B cell (primary cell): ENCODE data around the gene TRPM2. TPM values are rescaled to one million over a fixed set of nuclear protein-coding genes. Genes with fewer than 3 reads are reported as not detected.

Experiments
- ATAC-seq: fragments of 200-7000 bp; cut with Tn5 transposase; one replicate; pipeline ENCODE4 v1.10.0; 2021; ENCODE audit warnings: low read depth, mild to moderate bottlenecking, moderate number of reproducible peaks, moderate library complexity
- CTCF ChIA-PET: fragments of 350-600 bp; sonication (Branson Sonifier 250); formaldehyde crosslinking; loops from one replicate; lab custom pipeline; 2021; ENCODE audit warnings: antibody characterized with exemption, inconsistent platforms; lab: Charles Lee
- POLR2A ChIA-PET: fragments of 350-600 bp; sonication (Branson Sonifier 250); formaldehyde crosslinking; loops from one replicate; lab custom pipeline; 2021; ENCODE audit warnings: antibody characterized with exemption; lab: Charles Lee
- DNase-seq: peaks from one replicate; pipeline ENCODE4 v3.0.0; 2013
- H2AFZ ChIP-seq: 2 replicates; pipeline ENCODE4 v1.6.1; 2012; ENCODE audit warnings: mild to moderate bottlenecking, low read depth, low read length; ENCODE audit not compliant: insufficient read depth, poor library complexity, severe bottlenecking
- H3K27ac ChIP-seq, 2 donors: 1 replicate in 1 of 2; 2 replicates in 1 of 2; pipeline ENCODE4 v1.5.1; 2012 to 2013; ENCODE audit warnings: low read length in 2 of 2, mild to moderate bottlenecking in 2 of 2, moderate library complexity in 1 of 2
- H3K27me3 ChIP-seq, 4 experiments: fragments of 200-600 bp in 1 of 4; sonication (generic) in 1 of 4; replicated peaks in 1 of 4; 1 replicate in 2 of 4; 2 replicates in 2 of 4; pipeline versions ENCODE4 v1.6.1 to v1.7.0; 2013 to 2016; ENCODE audit warnings: low read length in 3 of 4, mild to moderate bottlenecking in 2 of 4, mixed read lengths in 1 of 4, moderate library complexity in 1 of 4; ENCODE audit not compliant: insufficient read depth in 4 of 4, control insufficient read depth in 3 of 4; ENCODE audit errors: control extremely low read depth in 1 of 4
- H3K36me3 ChIP-seq, 2 experiments: replicated peaks in 1 of 2; 1 replicate in 1 of 2; 2 replicates in 1 of 2; pipeline versions ENCODE4 v1.6.1 to v1.7.1; 2013; ENCODE audit warnings: low read length in 1 of 2; ENCODE audit not compliant: insufficient read depth in 2 of 2, control insufficient read depth in 1 of 2; ENCODE audit errors: control extremely low read depth in 1 of 2, extremely low read depth in 1 of 2
- H3K4me1 ChIP-seq, 2 donors: fragments of 200-600 bp in 1 of 2; sonication (generic) in 1 of 2; 1 replicate in 1 of 2; 2 replicates in 1 of 2; pipeline versions ENCODE4 v1.5.1 to v1.6.1; 2013 to 2017; ENCODE audit warnings: low read length in 2 of 2; ENCODE audit not compliant: control insufficient read depth in 2 of 2, insufficient read depth in 2 of 2
- H3K4me2 ChIP-seq: replicated peaks from 2 replicates; pipeline ENCODE3; 2012; ENCODE audit warnings: mild to moderate bottlenecking, low read depth, low read length; ENCODE audit not compliant: poor library complexity, severe bottlenecking
- H3K4me3 ChIP-seq, 5 experiments: fragments of 200-600 bp in 1 of 5; sonication (generic) in 1 of 5; 1 replicate in 3 of 5; 2 replicates in 2 of 5; pipeline versions ENCODE4 v1.5.1 to v1.7.0; 2011 to 2016; ENCODE audit warnings: low read length in 4 of 5, mild to moderate bottlenecking in 4 of 5, low read depth in 2 of 5, control low read depth in 1 of 5, moderate library complexity in 1 of 5; ENCODE audit not compliant: insufficient read depth in 1 of 5; ENCODE audit errors: control extremely low read depth in 1 of 5, extremely low read depth in 1 of 5
- H3K79me2 ChIP-seq: fragments of 200-600 bp; sonication (generic); one replicate; pipeline ENCODE4 v1.6.0; 2016; ENCODE audit warnings: low read length; ENCODE audit not compliant: control insufficient read depth, insufficient read depth
- H3K9ac ChIP-seq: fragments of 200-600 bp; sonication (generic); 2 replicates; pipeline ENCODE4 v1.6.1; 2017; ENCODE audit warnings: mild to moderate bottlenecking, low read length, moderate library complexity
- H3K9me3 ChIP-seq, 3 donors: one replicate each; pipeline versions ENCODE4 v1.6.1 to v1.7.1; 2013; ENCODE audit warnings: low read length in 2 of 3; ENCODE audit not compliant: control insufficient read depth in 2 of 3, insufficient read depth in 1 of 3; ENCODE audit errors: control extremely low read depth in 1 of 3
- H4K20me1 ChIP-seq: 2 replicates; pipeline ENCODE4 v1.6.0; 2012; ENCODE audit warnings: mild to moderate bottlenecking, low read length; ENCODE audit not compliant: insufficient read depth, control insufficient read depth, poor library complexity, severe bottlenecking
- H3K27ac Mint-ChIP-seq: one replicate; pipeline ENCODE4 v1.8.0; 2021; ENCODE audit warnings: mixed read lengths
- H3K27me3 Mint-ChIP-seq: one replicate; pipeline ENCODE4 v1.8.0; 2021; ENCODE audit warnings: mixed read lengths
- H3K4me1 Mint-ChIP-seq: one replicate; pipeline ENCODE4 v1.8.0; 2021; ENCODE audit warnings: mixed read lengths
- H3K4me3 Mint-ChIP-seq: one replicate; pipeline ENCODE4 v1.8.0; 2021; ENCODE audit warnings: mixed read lengths
- H3K9me3 Mint-ChIP-seq: one replicate; pipeline ENCODE4 v1.8.0; 2022; ENCODE audit warnings: mixed read lengths; ENCODE audit not compliant: insufficient read depth
- CTCF ChIP-seq: fragments of 200-600 bp; IDR thresholded peaks from one replicate; pipeline ENCODE4 v1.8.0; 2022; ENCODE audit warnings: antibody characterized with exemption, mild to moderate bottlenecking
- EZH2 ChIP-seq: IDR thresholded peaks from 2 replicates; pipeline ENCODE4 v1.6.1; 2012; ENCODE audit warnings: borderline replicate concordance, low read depth, mild to moderate bottlenecking, moderate library complexity, low read length; ENCODE audit not compliant: insufficient read depth, poor library complexity, severe bottlenecking
- WGBS: methylation state at CpG from one replicate; pipeline ENCODE4 v1.1.5; 2013; ENCODE audit warnings: missing lambda C conversion rate; ENCODE audit not compliant: insufficient coverage; 5-methylcytosine and 5-hydroxymethylcytosine counted together
- intact Hi-C: fragments of 100-400 bp; cut with micrococcal nuclease; formaldehyde crosslinking; loops from one replicate; pipeline ENCODE4 v1.10.0; 2022
- polyA plus RNA-seq: library from polyadenylated mRNA; depleted of rRNA; stranded (reverse); fragments of >200 nt; gene quantifications from 2 replicates; pipeline ENCODE4 v1.2.3, GENCODE V29; 2012
- total RNA-seq, 2 donors: library from RNA; stranded (reverse); fragments of 120-200 nt in 1 of 2; gene quantifications; 1 replicate in 1 of 2; 2 replicates in 1 of 2; pipeline versions ENCODE4 v1.2.3 to v1.2.4, GENCODE V29; 2013 to 2022

TRPM2 gene
- total and polyA plus RNA-seq, 2 donors (not counting 1 experiment from before 2014, with no cell fraction given) = 1.6 to 8.4 TPM

- H3K27me3 ChIP-seq = no peaks in the 10 kb centered on the region
- ChIA-PET CTCF (no interaction called here), POLR2A (no interaction called here)
- Mint-ChIP-seq H3K4me3 (no peak overlapping the region), H3K27ac (no peak overlapping the region), H3K4me1 (no peaks in the 10 kb centered on the region), H3K9me3 (no peaks in the 10 kb centered on the region), H3K27me3 (no peaks in the 10 kb centered on the region)
- no peak for TF ChIP-seq CTCF
- no peak for TF ChIP-seq EZH2
- WGBS = 91% methylated on average over 22 of the region's 24 CpGs
- H3K9ac ChIP-seq = no peak overlapping the region
- DNase-seq (no peak), ATAC-seq (no peak)
- no peak overlapping the region for H2AFZ ChIP-seq
- H3K9me3 ChIP-seq = peaks cover 0 to 12% (median 0%) of the 10 kb centered on the region in 3 donors
- H3K4me1 ChIP-seq = no peaks in the 10 kb centered on the region
- H3K79me2 ChIP-seq = peaks cover 10% of the 10 kb centered on the region
- intact Hi-C loops = no loop called here
- H3K4me3 ChIP-seq = no peak overlapping the region
- H4K20me1 ChIP-seq = no peaks in the 10 kb centered on the region
- peaks cover 0 to 27% of the 10 kb centered on the region in 2 experiments for H3K36me3 ChIP-seq
- H3K4me2 ChIP-seq = no peak overlapping the region
- no peak overlapping the region for H3K27ac ChIP-seq
Observed at GRCh38 chr21:44415073-44416025, 61.9 kb downstream of the TRPM2 start.

- DNase-seq = no peak
Observed at GRCh38 chr21:44416193-44416592, 62.8 kb downstream of the TRPM2 start.

More at GRCh38 chr21:44416193-44416592, 62.8 kb downstream of the TRPM2 start:
- no peak overlapping the region for H3K4me3 ChIP-seq
- 83% methylated on average over 8 of the region's 8 CpGs for WGBS
- H3K27me3 Mint-ChIP-seq = no peaks in the 10 kb centered on the region
- H4K20me1 ChIP-seq = no peaks in the 10 kb centered on the region
- peaks cover 0 to 12% (median 0%) of the 10 kb centered on the region in 3 donors for H3K9me3 ChIP-seq
- no peak overlapping the region for H2AFZ ChIP-seq
- intact Hi-C loops = no loop called here
- TF ChIP-seq CTCF (no peak), EZH2 (no peak)
- H3K4me1 ChIP-seq = no peaks in the 10 kb centered on the region
- H3K9me3 Mint-ChIP-seq = no peaks in the 10 kb centered on the region
- no peak for ATAC-seq
- H3K79me2 ChIP-seq = peaks cover 10% of the 10 kb centered on the region
- no peaks in the 10 kb centered on the region for H3K27me3 ChIP-seq
- peaks cover 0 to 28% of the 10 kb centered on the region in 2 experiments for H3K36me3 ChIP-seq
- ChIA-PET CTCF (no interaction called here), POLR2A (no interaction called here)
- H3K4me1 Mint-ChIP-seq = no peaks in the 10 kb centered on the region
- no peak overlapping the region for H3K9ac ChIP-seq
- no peak overlapping the region for H3K4me2 ChIP-seq
- no peak overlapping the region for H3K27ac ChIP-seq
- H3K27ac Mint-ChIP-seq = no peak overlapping the region
- H3K4me3 Mint-ChIP-seq = no peak overlapping the region
